Measurements from ENCODE around the gene SEMA4F.
"Not testable (repeated sequence)": the region's sequence is repeated elsewhere in the genome, so short reads cannot be mapped to it uniquely, and the experiment has no call there.

Gene SEMA4F

DNA sequence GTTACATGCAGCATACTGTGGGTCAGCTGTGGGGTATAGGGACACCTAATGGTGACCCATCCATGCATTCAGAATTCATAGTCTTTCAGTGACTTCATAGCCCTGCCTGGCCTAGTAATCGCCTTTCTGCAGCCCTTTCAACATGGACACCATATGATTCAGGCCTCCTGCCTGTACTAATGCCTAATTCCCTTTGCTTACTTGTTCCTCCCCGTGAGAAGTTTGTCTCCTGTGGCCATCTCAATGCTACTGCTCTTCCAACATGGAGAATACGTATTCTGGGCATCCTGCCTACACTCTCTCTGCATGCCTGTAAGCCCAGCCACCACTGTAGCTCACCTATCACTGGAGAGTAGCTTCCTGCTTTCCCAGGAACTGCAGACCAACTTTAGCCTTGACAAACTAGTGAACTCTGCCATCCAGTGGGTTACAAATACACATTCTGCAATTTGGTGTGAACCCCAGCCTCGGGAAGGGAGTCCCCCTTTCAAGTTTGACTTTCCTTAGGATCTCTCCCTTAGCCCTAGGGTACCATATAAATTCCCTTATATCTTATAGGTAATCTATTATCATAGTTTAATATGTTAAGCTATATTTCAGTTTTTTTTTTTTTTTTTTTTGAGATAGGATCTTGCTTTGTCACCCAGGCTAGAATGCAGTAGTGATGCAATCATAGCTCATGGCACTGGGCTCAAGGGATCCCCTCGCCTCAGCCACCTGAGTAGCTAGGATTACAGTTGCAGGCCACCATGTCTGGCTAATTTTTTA lies 28.2 kb upstream of the SEMA4F start:
- no peak for TF ChIP-seq CTCF (IDR thresholded peaks at IDR 0.05; ENCODE audit: low read depth, low read length)
- DNase-seq (ENCODE audit: extremely low read depth, low read depth) = no peak

GRCh38 chr2:74628538-74629105 lies 25.4 kb upstream of the SEMA4F start:
- no peak for DNase-seq (ENCODE audit: extremely low read depth, low read depth)
- TF ChIP-seq CTCF (IDR thresholded peaks at IDR 0.05; ENCODE audit: low read depth, low read length) = no peak

DNA sequence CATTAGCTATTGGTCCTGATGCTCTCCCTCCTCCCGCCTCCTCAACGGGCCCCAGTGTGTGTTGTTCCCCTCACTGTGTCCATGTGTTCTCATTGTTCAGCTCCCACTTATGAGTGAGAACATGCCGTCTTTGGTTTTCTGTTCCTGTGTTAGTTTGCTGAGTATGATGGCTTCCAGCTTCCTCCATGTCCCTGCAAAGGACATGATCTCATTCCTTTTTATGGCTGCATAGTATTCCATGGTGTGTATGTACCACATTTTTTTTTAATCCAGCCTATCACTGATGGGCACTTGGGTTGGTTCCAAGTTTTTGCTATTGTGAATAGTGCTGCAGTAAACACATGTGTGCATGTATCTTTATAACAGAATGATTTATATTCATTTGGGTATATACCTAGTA lies 23.6 kb upstream of the SEMA4F start:
- not testable (repeated sequence) for DNase-seq (ENCODE audit: extremely low read depth, low read depth)

DNA sequence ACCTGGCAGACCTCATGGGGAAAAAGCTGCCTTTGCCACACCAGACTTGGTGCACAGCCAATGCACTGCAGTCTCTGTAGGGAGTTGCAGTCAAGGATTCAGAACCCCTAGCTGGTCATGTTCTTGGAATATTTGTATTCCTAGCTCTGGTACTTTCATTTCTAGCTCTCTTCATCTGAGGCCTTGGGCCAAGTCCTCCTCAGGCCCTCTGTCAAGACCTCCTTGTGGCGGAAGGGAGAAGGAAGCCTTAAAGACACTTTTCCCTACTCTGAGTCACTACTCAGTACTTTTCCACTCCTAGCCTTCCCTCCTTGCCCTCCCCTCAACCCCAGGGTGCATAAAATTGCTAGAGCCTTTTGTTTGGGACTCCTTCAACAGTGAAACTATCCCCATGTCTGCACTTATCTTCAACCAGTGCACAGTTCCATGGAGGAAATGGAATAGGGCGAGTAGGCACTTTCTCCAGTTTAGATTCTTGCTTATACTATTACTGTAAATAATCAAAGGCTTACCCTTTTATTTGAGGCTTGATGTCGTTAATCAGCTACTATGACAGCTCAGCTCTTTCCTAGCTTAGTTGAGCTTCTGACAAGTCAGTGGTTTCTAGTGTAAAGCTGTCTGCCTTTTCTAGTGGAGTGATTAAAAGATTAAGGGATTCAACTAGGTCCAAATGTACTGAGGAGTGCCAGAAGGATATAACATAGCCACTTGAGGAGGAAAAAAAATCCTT lies 21.7 kb upstream of the SEMA4F start:
- no peak for DNase-seq (ENCODE audit: extremely low read depth, low read depth)
- TF ChIP-seq CTCF (IDR thresholded peaks at IDR 0.05; ENCODE audit: low read depth, low read length) = no peak

GRCh38 chr2:74632939-74633312 lies 21.1 kb upstream of the SEMA4F start:
- TF ChIP-seq CTCF (IDR thresholded peaks at IDR 0.05; ENCODE audit: low read depth, low read length) = no peak
- DNase-seq (ENCODE audit: extremely low read depth, low read depth) = no peak

GRCh38 chr2:74639550-74639949 lies 14.5 kb upstream of the SEMA4F start:
- TF ChIP-seq CTCF (IDR thresholded peaks at IDR 0.05; ENCODE audit: low read depth, low read length) = no peak

DNA sequence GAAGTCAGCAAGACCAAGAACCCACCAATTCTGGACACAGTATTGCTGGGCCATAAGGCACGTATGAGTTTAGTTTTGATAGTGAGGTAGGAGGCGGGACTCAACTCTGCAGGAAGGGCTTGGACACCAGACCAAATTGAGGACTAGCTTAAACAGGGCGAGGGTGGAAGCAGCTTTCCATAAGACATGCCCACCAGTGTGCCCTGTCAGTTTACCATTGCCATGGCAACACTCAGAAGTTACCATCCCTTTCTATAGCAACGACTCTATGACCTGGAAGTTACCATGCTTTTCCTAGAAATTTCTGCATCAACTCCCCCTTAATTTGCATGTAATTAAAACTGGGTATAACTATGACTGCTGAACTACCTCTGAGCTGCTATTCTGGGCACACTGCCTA lies 8.7 kb upstream of the SEMA4F start:
- no peak for DNase-seq (ENCODE audit: extremely low read depth, low read depth)
- TF ChIP-seq CTCF (IDR thresholded peaks at IDR 0.05; ENCODE audit: low read depth, low read length) = no peak

More at GRCh38 chr2:74639550-74639949, 14.5 kb upstream of the SEMA4F start:
- DNase-seq (ENCODE audit: extremely low read depth, low read depth) = no peak

Data from AG09319 (cell line).